ENCODE measurements around the gene ATP8A1.
"Not testable (repeated sequence)": the region's sequence is repeated elsewhere in the genome, so short reads cannot be mapped to it uniquely, and the experiment has no call there.

The ATP8A1 gene

GRCh38 chr4:42474406-42474805 lies 182.5 kb downstream of the ATP8A1 start:
- DNase-seq (ENCODE audit: extremely low read depth in 1 of 2, low read depth in 1 of 2) = no peak

GRCh38 chr4:42473071-42473684 lies 183.7 kb downstream of the ATP8A1 start:
- DNase-seq (ENCODE audit: extremely low read depth in 1 of 2, low read depth in 1 of 2) = no peak

DNA sequence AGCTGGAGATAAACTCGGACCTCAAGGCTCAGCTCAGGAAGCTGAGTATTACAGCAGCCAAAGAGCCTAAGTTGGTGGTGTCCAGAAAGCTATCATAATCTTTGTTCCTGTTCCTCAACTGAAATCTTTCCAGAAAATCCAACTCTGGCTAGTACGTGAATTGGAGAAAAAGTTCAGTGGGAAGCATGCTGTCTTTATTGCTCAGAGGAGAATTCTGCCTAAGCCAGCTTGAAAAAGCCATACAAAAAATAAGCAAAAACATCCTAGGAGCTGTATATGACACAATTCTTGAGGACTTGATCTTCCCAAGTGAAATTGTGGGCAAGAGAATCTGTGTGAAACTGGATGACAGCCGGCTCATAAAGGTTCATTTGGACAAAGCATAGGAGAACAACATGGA lies 185.0 kb downstream of the ATP8A1 start:
- DNase-seq (ENCODE audit: extremely low read depth in 1 of 2, low read depth in 1 of 2) = no peak

DNA sequence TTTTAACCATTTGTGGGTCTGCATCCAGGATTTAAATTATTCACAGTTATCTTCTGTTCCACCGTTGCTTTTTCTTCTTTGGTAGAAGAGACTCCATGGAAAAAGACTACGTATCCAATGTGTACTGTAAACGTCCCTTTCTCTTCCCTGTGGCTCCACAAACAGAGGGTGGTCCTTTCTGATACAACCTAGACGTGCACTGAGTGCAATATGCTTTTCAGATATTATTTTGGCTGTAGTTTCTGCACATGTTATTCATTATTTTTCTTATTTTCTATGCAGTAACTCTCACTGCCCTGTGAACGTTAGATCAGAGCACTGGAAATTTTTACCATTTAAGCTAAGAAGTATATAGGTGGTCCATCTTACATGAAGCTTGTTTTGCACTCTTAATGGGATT lies 186.9 kb downstream of the ATP8A1 start:
- no peak for DNase-seq (ENCODE audit: extremely low read depth in 1 of 2, low read depth in 1 of 2)

- not testable (repeated sequence) for DNase-seq (ENCODE audit: extremely low read depth in 1 of 2, low read depth in 1 of 2)
These were observed 189.1 kb downstream of the ATP8A1 start for GRCh38 chr4:42467777-42468176.

DNA sequence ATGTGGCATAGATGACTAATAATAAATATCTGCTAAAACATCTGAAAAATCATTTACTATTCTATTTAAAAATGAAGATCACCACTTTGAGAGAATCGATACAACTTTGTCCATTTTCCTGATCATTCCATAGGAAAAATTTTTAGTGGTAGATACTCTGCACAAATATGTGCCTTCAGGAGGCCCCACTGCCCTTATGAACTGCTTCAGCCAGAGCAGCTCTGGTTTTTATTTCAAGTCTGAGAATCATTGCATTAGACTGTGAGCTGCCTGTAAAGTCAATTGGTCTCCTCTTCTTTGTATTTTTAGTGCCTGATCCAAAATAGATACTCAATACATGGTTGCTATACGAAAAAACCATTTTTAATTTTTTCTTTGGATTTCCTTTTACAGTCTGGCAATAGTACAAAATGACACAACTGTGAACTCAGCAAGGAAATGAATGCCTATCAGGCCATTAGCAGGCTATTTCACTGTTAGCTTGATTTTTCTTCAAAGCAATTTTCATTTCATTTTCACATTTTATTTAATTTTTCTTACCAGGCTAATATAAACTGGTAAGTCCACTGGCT lies 190.5 kb downstream of the ATP8A1 start:
- DNase-seq (ENCODE audit: extremely low read depth in 1 of 2, low read depth in 1 of 2) = no peak

DNA sequence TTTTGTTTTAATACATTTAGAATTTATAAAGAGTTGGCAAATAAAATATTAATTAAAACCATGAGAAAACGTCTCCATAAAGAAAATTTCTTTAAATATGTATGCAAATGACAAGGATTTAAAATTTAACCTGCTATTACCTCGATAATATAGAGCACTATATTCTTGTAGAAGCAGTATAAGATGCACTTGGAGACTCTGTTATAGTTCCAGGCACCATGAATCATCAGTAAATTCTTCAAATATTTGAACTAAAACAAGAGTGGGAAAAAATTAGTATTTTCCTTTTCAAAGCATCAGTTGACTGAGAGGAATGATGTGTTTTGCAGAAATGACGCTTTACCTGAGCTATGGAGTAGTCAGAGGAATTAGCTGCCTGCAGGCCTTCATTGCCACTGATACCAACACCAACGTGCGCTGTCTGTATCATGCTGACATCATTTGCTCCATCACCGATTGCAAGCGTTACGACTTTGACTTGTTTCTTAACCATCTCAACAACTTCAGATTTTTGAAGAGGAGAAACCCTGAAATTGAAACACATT lies 192.3 kb downstream of the ATP8A1 start:
- no peak for DNase-seq (ENCODE audit: extremely low read depth in 1 of 2, low read depth in 1 of 2)

DNA sequence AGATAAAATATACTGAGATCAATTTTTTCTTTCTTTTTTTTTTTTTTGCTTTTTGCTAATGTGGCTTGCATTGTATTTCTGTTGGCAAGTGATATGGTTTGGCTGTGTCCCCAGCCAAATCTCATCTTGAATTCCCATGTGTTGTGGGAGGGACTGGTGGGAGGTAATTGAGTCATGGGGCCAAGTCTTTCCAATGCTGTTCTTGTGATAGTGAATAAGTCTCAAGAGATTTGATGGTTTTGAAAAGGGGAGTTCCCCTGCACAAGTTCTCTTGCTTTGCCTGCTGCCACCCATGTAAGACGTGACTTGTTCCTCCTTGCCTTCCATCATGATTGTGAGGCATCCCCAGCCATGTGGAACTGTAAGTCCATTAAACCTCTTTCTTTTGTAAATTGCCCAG lies 195.7 kb downstream of the ATP8A1 start:
- not testable (repeated sequence) for DNase-seq (ENCODE audit: extremely low read depth in 1 of 2, low read depth in 1 of 2)

DNA sequence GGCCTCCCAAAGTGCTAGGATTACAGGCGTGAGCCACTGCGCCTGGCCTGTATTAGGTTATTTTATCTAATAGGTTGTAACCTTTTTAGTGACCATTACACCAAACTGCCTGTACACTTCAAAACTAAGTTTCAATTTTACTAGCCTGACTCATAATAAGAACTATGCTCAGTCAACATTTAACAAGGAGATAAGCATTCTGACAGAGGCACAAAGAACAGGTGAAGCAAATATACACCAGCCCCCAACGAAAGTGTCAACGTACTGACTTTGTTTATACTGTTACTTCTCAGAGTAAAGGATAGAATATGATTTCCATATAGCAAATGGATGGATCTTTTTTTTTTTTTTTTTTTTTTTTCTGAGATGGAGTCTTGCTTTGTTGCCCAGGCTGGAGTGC lies 196.9 kb downstream of the ATP8A1 start:
- DNase-seq (ENCODE audit: extremely low read depth in 1 of 2, low read depth in 1 of 2) = no peak

- DNase-seq (ENCODE audit: extremely low read depth in 1 of 2, low read depth in 1 of 2) = no peak
These were observed 198.2 kb downstream of the ATP8A1 start for GRCh38 chr4:42458657-42459056.

DNA sequence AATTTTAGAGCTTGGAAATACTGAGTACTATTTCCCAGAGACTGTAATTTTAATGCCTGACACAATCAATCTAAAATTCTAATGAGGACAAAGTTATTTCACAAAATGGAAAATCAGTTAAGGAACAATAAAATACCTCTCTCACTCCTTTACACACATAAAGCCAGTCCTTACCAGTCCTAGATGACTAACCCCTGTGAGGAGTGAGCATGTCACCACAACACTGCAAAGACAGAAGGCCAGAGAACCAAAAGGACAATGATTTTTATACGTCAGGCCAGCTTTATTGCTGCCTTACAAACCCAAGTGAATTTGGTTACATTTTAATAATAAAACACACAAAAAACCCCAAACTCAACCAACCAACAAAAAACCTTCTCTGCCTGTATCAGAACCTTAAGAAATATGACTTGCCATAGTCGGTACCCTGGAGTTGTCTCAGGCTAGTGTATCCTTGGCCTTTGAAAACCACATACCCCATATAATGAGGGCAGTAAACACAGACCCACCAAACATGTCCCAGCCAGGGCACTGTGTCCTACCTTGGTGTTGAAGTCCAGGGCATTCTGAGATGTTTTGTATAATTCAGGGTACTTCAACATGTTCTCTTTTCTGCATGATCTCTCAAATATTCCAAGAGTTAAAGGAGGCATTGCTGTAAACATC lies 202.0 kb downstream of the ATP8A1 start:
- no peak for DNase-seq (ENCODE audit: extremely low read depth in 1 of 2, low read depth in 1 of 2)

GRCh38 chr4:42453612-42454011 lies 203.3 kb downstream of the ATP8A1 start:
- no peak for DNase-seq (ENCODE audit: extremely low read depth in 1 of 2, low read depth in 1 of 2)

DNA sequence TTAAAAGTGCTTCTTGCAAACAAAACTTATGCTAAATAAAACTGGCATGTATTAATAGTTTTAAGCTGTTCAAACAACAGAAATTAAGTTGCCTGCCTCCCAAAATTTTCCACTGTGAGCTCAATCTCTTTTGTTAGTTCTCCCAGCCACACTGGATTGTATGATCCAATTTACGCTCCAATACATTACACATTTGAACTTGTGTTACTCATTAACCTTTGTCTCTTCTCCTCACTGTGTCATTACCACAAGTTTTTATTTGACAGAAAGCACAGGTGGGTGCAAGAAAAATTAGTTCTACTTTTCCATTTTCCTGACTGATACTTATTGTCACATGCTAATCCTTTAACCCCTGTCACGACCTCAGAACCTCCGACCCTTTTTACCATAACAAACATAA lies 204.1 kb downstream of the ATP8A1 start:
- DNase-seq (ENCODE audit: extremely low read depth in 1 of 2, low read depth in 1 of 2) = no peak

DNA sequence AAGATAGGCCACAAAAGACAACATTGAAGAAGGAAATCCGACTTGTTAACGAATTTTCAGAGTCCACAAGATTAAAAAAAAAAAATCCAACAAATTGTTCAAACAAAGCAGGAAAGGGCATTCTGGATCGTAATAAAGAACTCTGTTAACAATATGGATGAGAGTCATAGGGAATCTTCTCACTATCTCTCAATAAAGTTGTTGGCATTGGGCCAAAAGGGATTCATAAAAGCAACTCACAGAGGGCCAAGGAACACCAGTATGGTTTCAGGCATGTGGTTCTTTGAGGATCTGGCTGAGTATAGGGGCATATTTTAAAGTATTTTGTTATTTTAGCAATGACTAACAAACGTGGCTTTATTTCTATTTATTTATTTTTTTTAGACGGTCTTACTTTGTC lies 210.1 kb downstream of the ATP8A1 start:
- DNase-seq (ENCODE audit: extremely low read depth in 1 of 2, low read depth in 1 of 2) = no peak

DNA sequence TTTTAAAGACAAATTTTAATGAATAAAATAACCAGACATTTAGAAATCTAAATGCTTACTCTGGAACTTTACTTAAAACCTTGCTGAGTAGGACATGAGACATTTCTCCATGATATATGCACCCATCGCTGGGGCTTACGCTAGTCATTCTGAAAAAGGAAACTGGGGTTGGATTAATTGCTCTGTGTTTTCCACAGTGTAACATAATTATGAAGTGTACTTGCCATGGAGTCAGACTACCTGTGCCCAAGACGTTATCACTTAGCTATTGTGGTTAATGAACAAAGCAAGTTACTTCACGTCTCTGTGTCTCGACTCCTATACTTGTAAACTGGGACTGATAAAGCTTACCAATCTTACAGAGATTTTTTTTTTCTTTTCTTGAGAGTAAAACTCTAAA lies 211.9 kb downstream of the ATP8A1 start:
- no peak for DNase-seq (ENCODE audit: extremely low read depth in 1 of 2, low read depth in 1 of 2)

GRCh38 chr4:42442601-42443000 lies 214.3 kb downstream of the ATP8A1 start:
- DNase-seq (ENCODE audit: extremely low read depth in 1 of 2, low read depth in 1 of 2) = no peak

DNA sequence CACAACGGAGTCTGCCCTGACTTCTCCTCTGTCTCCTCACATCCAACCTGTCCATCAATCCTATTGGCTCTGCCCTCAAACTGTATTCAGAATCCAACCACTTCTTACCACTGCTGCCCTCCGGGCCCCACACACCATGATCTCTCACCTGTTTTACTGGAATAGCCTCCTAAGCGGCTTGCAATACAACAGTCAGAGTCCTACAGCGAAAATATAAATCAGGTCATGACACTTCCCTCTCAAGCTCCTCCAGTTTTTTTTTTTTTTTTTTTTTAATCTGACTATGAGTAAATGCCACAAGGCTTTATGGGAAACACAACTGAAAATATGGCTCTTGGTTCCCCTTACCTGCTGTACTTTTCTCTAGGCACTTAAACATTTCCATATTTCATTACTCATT lies 216.8 kb downstream of the ATP8A1 start:
- no peak for DNase-seq (ENCODE audit: extremely low read depth in 1 of 2, low read depth in 1 of 2)

DNA sequence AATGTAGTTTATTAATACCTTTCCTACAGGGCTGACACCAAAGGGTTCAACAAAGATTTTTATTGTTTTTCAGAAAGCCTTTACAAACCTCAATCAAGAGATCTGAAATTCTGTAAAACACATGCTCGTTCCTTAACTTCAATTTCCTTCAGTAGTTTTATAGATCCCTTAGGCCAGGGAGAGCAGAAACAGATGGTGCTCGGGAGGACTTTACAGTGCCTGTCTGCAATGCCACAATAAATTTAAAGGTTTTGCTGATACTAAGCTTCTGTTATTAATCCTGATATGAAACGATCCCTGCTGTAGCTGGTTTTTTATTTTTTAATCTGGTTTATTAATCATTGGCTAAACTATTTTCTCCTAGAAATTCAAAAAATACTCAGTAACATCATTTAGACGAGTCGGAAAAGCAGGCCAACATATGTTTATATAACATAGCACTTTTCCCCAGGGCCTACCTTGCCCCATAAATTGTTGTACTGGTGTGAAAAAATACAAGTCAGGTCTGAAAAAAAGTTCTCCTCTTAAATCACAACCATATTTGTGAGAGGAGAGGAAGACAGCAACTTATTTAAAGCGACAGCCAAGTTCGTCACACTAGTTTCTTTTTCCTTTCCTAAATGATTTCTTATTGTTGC lies 219.9 kb downstream of the ATP8A1 start:
- no peak for DNase-seq (ENCODE audit: extremely low read depth in 1 of 2, low read depth in 1 of 2)

DNA sequence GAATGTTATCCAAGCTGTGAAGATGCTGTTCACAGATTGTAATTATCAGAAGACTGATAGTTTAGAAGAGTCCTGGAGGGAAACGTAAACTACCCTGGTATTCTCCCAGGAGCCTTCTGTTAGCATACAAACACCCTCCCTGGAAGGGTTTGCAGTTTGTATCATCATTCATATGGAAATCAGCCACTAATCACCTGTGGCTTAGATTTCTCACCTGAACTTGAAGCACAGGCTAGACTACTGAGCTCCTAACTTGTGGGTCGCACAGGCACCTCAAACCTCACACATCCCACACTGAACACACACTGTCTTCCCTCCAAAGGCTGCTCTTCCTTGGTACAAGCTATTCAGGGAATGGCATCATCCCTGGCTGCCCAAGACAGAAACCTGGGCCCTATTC lies 228.9 kb downstream of the ATP8A1 start:
- no peak for DNase-seq (ENCODE audit: extremely low read depth in 1 of 2, low read depth in 1 of 2)

DNA sequence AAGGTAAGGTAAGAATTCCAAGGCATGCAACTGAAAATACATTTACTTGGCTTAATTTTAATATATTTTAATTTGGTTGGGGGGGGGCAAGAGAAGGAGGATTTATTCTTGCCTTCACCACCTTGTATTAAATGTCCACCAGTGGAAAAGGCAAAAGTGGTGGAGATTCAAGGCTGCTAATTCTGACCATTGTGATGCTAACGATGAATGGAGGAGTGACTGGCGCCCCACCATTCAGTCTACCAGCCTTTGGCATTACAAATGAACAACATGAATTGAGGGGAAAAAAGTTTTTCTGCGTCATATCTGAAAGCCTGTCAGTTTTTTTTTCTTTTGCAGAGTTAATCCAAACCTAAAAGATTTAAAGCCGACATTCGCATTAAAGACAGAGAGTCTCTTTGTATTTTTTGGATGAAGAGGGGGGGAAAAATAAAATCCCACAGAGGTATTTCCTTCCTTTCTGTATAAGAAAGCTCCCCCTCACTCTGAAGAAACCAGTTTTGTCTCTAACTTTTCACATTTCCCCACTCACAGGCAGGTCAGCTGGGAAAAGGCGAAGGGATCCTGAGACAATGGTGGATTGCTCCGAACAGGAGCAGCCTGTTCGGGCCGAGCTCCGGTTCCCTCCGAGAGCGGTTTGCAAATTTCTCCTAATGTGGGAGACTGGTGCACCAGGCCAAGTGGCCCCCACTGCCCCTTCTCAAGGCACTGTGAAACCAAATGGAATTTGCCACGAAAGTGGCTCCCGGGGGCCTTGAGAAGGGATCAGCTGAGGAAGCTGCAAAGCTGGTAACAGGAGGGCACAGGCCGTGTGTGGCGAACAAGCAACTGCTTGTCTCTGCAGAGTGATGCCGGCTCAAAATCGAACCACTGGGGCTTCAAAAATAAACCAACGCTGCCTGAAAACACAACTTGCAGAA lies 231.5 kb downstream of the ATP8A1 start:
- no peak for DNase-seq (ENCODE audit: extremely low read depth in 1 of 2, low read depth in 1 of 2)

- DNase-seq (ENCODE audit: extremely low read depth in 1 of 2, low read depth in 1 of 2) = no peak
These were observed 236.8 kb downstream of the ATP8A1 start for GRCh38 chr4:42420140-42420539.

Measured in stimulated activated CD8-positive, alpha-beta memory T cell treated with anti-CD3 and anti-CD28 coated beads, Interleukin-7, amount 100 ng/mL, for 48 hours (primary cell).